BLaER1 treated with 17β-estradiol and CSF1 and Interleukin-3, amounts not matched to agents 10 nM and 100 nM (cell line): ENCODE measurements around the gene INO80B.

ENCODE experiments used
- H3K27ac ChIP-seq, 11 experiments: shearing (Covaris generic); formaldehyde crosslinking; 2 replicates each; pipeline ENCODE4 v1.8.1; 2022
- H3K27me3 ChIP-seq, 11 experiments: shearing (Covaris generic); formaldehyde crosslinking; 2 replicates each; pipeline ENCODE4 v1.8.1; 2022
- H3K36me3 ChIP-seq, 11 experiments: shearing (Covaris generic); formaldehyde crosslinking; 2 replicates each; pipeline ENCODE4 v1.8.1; 2022
- H3K4me1 ChIP-seq, 10 experiments: shearing (Covaris generic); formaldehyde crosslinking; 2 replicates each; pipeline ENCODE4 v1.8.1; 2022
- H3K4me2 ChIP-seq, 11 experiments: shearing (Covaris generic); formaldehyde crosslinking; 2 replicates each; pipeline ENCODE4 v1.8.1; 2022
- H3K4me3 ChIP-seq, 10 experiments: shearing (Covaris generic); formaldehyde crosslinking; 2 replicates each; pipeline ENCODE4 v1.8.1; 2022
- H3K9ac ChIP-seq, 11 experiments: shearing (Covaris generic); formaldehyde crosslinking; 2 replicates each; pipeline ENCODE4 v1.8.1; 2022
- H3K9me3 ChIP-seq, 11 experiments: shearing (Covaris generic); formaldehyde crosslinking; replicated peaks in 1 of 11; 2 replicates each; pipeline ENCODE4 v1.8.1; 2022
- H4K20me1 ChIP-seq, 11 experiments: shearing (Covaris generic); formaldehyde crosslinking; 2 replicates each; pipeline ENCODE4 v1.8.1; 2022
- Cebpa-rat ChIP-seq, 11 experiments: shearing (Covaris generic); IDR thresholded peaks; 2 replicates each; pipeline ENCODE4 v1.8.1; 2022

INO80B gene

DNA sequence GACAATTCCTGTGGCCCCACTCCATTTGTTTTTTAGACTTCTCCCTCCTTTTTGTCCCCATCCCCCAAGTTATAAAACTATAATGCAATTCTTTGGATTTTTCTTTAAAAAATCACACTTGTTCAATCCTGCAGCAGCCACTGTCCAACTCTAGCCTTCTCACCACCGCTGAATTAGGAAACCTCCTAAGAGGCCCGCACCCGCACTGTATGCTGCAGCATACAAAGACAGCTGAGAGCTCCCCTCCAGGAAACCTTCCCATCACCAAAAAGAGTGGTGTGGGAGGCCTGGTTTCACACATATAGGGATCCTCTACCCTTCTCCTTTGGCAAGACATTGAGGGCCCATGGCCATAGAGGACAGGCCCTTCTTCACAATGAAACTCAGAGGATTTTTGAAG is 49.7 kb downstream of the INO80B start:
- peaks cover 28 to 61% (median 42%) of the 10 kb centered on the region in 10 experiments for H3K4me1 ChIP-seq
- H3K27me3 ChIP-seq: peaks cover 49 to 83% (median 79%) of the 10 kb centered on the region in 11 experiments
- peak overlapping the region in 2 of 10 experiments; percentile 51 to 53; a peak in 3 of 20 replicates for H3K4me3 ChIP-seq
- peaks cover 11 to 24% (median 18%) of the 10 kb centered on the region in 11 experiments; a peak in 21 of 22 replicates for H3K36me3 ChIP-seq
- no peak for TF ChIP-seq Cebpa-rat (IDR thresholded peaks at IDR 0.05)
- H3K4me2 ChIP-seq: peak overlapping the region in 4 of 11 experiments; percentile 94 to 100 (median 98); a peak in 6 of 22 replicates
- no peak overlapping the region for H3K9ac ChIP-seq
- H3K9me3 ChIP-seq: no peaks in the 10 kb centered on the region
- H3K27ac ChIP-seq: no peak overlapping the region
- H4K20me1 ChIP-seq: peaks cover 0 to 38% (median 7%) of the 10 kb centered on the region in 11 experiments; a peak in 11 of 22 replicates

DNA sequence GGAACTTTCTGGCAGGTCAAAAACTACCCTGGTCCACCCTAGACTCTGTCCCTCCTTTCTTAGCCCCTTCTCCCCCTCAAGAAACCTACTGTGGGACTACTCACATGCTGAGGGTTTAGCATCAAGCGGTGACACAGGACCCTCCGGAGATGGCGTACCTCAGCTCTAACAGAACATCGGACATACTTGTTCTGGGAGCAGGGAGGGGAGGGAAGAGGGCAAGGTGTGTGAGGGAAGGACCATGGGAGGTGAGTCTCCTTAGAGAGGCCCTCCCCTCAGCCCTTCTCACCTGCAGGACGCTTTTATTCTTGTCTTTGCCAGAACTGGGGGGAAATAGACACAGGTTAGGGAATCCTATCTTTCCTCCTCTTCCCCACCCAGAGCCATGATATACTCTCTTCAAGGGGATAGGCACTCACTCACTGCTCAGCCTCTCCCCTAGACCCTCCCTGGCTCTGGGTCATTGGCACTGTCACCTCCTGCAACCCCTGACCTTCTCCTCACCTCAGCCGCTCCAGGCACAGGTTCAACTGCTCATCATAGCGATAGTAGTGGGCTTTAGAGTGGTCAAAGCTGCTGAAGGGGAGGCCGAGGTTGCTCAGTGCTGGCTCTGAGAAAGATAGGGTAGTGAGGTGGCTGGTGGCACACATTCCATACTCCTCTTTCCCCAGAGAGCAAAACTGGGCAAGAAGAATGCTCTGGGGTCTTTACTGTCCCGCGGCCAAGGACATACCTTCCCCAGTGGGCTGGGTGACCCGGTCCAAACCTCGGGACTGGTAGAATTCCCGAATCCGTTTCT is 50.8 kb downstream of the INO80B start:
- Histone ChIP-seq H3K9me3 (no peaks in the 10 kb centered on the region), H3K9ac (peak overlapping the region in 4 of 11 experiments; percentile 15 to 96 (median 40); a peak in 3 of 22 replicates), H3K27ac (no peak overlapping the region), H4K20me1 (peaks cover 0 to 28% (median 5%) of the 10 kb centered on the region in 11 experiments; a peak in 9 of 22 replicates), H3K4me2 (peak overlapping the region; percentile 81 to 100 (median 95)), H3K36me3 (peaks cover 11 to 24% (median 18%) of the 10 kb centered on the region in 11 experiments; a peak in 21 of 22 replicates), H3K4me3 (peak overlapping the region in 7 of 10 experiments; percentile 19 to 80 (median 73); a peak in 11 of 20 replicates), H3K4me1 (peaks cover 28 to 61% (median 42%) of the 10 kb centered on the region in 10 experiments), H3K27me3 (peaks cover 49 to 83% (median 79%) of the 10 kb centered on the region in 11 experiments)
- no peak for TF ChIP-seq Cebpa-rat (IDR thresholded peaks at IDR 0.05)

DNA sequence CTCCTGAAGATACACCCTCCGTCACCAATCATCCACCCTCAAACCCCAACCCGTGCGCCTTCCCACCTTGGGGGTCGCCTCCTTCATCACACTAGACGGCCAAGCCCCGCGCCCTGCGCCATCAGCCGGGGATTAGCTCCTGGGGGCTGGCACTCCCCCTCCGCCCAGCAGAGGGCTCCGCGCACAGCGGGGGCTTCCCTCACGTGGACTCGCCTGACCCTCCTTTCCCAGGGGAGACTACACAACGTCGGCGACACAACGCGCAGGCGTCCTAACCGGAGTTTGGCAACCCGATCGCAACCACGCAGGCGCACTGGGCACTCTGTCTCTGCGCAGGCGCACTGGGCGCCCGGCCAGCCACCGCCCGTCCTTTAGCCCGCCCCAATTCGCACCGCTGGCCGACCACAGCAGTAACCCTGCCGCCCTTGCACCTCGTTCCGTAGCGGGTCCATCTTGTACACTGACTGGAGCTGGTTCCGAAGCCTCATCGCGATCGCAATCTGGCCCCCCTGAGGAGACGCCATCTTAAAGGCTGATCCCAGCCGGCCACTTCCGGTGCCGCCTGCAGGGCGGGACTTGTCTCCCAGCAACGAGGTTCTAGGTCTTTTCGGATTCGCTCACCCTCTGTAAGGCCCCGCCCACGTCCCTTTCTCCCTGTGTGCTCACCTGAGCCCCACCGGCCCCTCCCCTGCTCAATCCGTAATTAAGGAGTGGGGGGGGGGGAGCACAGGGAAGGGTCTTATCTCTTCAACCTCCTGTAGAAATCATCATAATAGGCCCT is 52.4 kb downstream of the INO80B start, which contains the start of gene PCGF1:
Gene PCGF1 (minus strand): TSS at position 551 of the 781 bp plus-strand sequence. CDS start 27 bp downstream, at position 524.
- H3K27me3 ChIP-seq: peaks cover 49 to 83% (median 79%) of the 10 kb centered on the region in 11 experiments
- peak within 1 kb of the TSS; percentile 81 to 100 (median 95) for H3K4me2 ChIP-seq
- H3K9me3 ChIP-seq: no peaks in the 10 kb centered on the region
- peak within 1 kb of the TSS; percentile 92 to 98 (median 95) for H3K9ac ChIP-seq
- H3K4me1 ChIP-seq: peaks cover 28 to 55% (median 41%) of the 10 kb centered on the region in 10 experiments
- H3K36me3 ChIP-seq: peaks cover 11 to 24% (median 18%) of the 10 kb centered on the region in 11 experiments; a peak in 21 of 22 replicates
- peak within 1 kb of the TSS; percentile 67 to 80 (median 73) for H3K4me3 ChIP-seq
- peak in 3 of 11 experiments; percentile 17 to 71 (median 19); a peak in 2 of 22 replicates for TF ChIP-seq Cebpa-rat (IDR thresholded peaks at IDR 0.05)
- H4K20me1 ChIP-seq: peaks cover 0 to 13% (median 0%) of the 10 kb centered on the region in 11 experiments; a peak in 6 of 22 replicates
- H3K27ac ChIP-seq: peak within 1 kb of the TSS; percentile 95 to 98 (median 97)
